MM.1S (cell line): ENCODE results near the gene FOXL1.

Experiments
- EZH2phosphoT487 ChIP-seq: fragments of 300-600 bp; sonication (generic); IDR thresholded peaks from 2 replicates; pipeline ENCODE4 v1.6.1; 2018; ENCODE audit warnings: antibody characterized with exemption, low read length
- TF ChIP-seq, protein P1 (sequence below): fragments of 300-600 bp; sonication (generic); IDR thresholded peaks from 2 replicates; pipeline ENCODE4 v1.5.1; 2016; ENCODE audit warnings: antibody characterized with exemption, low read length, mixed read lengths

DNA sequence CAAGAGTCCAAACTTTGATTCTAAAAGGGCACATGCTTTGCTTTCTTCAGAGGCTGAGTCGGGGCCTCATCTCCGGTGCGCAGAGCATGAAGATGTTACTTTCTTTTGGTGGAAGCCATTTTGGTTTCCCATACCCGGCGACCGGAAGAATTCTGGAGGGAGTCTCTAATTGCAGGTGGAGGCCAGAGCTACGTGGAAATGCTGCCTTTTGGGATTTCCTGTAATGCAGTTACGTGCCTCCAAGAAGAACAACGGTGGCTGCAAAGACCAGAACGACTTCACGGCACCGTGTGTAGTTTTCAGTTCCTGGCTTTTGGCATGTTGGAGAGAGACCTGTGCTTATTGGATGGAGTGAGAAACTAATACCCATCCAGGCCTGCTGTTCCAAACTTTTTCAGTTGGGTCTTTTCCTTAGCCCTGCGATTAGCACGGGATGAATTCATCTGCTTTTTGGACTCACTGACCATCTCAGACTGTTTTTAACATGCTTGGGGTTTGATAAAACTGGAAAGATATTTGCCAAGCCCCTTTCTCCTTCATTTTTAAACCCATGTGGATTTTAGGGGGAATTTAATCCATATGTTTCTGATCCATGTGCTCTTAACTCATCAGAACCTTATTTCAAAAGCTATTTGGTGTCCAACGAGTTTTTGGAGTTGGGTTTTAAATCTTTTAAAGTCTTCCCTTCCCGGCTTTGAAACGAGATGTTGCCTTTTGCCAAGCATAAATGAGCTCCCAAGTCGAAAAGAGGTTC, 19.0 kb downstream of the FOXL1 start:
- TF ChIP-seq, protein P1, sequence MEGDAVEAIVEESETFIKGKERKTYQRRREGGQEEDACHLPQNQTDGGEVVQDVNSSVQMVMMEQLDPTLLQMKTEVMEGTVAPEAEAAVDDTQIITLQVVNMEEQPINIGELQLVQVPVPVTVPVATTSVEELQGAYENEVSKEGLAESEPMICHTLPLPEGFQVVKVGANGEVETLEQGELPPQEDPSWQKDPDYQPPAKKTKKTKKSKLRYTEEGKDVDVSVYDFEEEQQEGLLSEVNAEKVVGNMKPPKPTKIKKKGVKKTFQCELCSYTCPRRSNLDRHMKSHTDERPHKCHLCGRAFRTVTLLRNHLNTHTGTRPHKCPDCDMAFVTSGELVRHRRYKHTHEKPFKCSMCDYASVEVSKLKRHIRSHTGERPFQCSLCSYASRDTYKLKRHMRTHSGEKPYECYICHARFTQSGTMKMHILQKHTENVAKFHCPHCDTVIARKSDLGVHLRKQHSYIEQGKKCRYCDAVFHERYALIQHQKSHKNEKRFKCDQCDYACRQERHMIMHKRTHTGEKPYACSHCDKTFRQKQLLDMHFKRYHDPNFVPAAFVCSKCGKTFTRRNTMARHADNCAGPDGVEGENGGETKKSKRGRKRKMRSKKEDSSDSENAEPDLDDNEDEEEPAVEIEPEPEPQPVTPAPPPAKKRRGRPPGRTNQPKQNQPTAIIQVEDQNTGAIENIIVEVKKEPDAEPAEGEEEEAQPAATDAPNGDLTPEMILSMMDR = no peak
- no peak for TF ChIP-seq EZH2phosphoT487
